B cell (primary cell): ENCODE measurements around the gene RAD51B. TPM values are rescaled to one million over a fixed set of nuclear protein-coding genes. Genes with fewer than 3 reads are reported as not detected.

Experiments
- ATAC-seq: fragments of 200-7000 bp; cut with Tn5 transposase; one replicate; pipeline ENCODE4 v1.10.0; 2021; ENCODE audit warnings: low read depth, mild to moderate bottlenecking, moderate number of reproducible peaks, moderate library complexity
- CTCF ChIA-PET: fragments of 350-600 bp; sonication (Branson Sonifier 250); formaldehyde crosslinking; loops from one replicate; lab custom pipeline; 2021; ENCODE audit warnings: antibody characterized with exemption, inconsistent platforms; lab: Charles Lee
- POLR2A ChIA-PET: fragments of 350-600 bp; sonication (Branson Sonifier 250); formaldehyde crosslinking; loops from one replicate; lab custom pipeline; 2021; ENCODE audit warnings: antibody characterized with exemption; lab: Charles Lee
- DNase-seq: peaks from one replicate; pipeline ENCODE4 v3.0.0; 2013
- H2AFZ ChIP-seq: 2 replicates; pipeline ENCODE4 v1.6.1; 2012; ENCODE audit warnings: mild to moderate bottlenecking, low read depth, low read length; ENCODE audit not compliant: insufficient read depth, poor library complexity, severe bottlenecking
- H3K27ac ChIP-seq, 2 donors: 1 replicate in 1 of 2; 2 replicates in 1 of 2; pipeline ENCODE4 v1.5.1; 2012 to 2013; ENCODE audit warnings: low read length in 2 of 2, mild to moderate bottlenecking in 2 of 2, moderate library complexity in 1 of 2
- H3K27me3 ChIP-seq, 4 experiments: fragments of 200-600 bp in 1 of 4; sonication (generic) in 1 of 4; replicated peaks in 1 of 4; 1 replicate in 2 of 4; 2 replicates in 2 of 4; pipeline versions ENCODE4 v1.6.1 to v1.7.0; 2013 to 2016; ENCODE audit warnings: low read length in 3 of 4, mild to moderate bottlenecking in 2 of 4, mixed read lengths in 1 of 4, moderate library complexity in 1 of 4; ENCODE audit not compliant: insufficient read depth in 4 of 4, control insufficient read depth in 3 of 4; ENCODE audit errors: control extremely low read depth in 1 of 4
- H3K36me3 ChIP-seq, 2 experiments: replicated peaks in 1 of 2; 1 replicate in 1 of 2; 2 replicates in 1 of 2; pipeline versions ENCODE4 v1.6.1 to v1.7.1; 2013; ENCODE audit warnings: low read length in 1 of 2; ENCODE audit not compliant: insufficient read depth in 2 of 2, control insufficient read depth in 1 of 2; ENCODE audit errors: control extremely low read depth in 1 of 2, extremely low read depth in 1 of 2
- H3K4me1 ChIP-seq, 2 donors: fragments of 200-600 bp in 1 of 2; sonication (generic) in 1 of 2; 1 replicate in 1 of 2; 2 replicates in 1 of 2; pipeline versions ENCODE4 v1.5.1 to v1.6.1; 2013 to 2017; ENCODE audit warnings: low read length in 2 of 2; ENCODE audit not compliant: control insufficient read depth in 2 of 2, insufficient read depth in 2 of 2
- H3K4me2 ChIP-seq: replicated peaks from 2 replicates; pipeline ENCODE3; 2012; ENCODE audit warnings: mild to moderate bottlenecking, low read depth, low read length; ENCODE audit not compliant: poor library complexity, severe bottlenecking
- H3K4me3 ChIP-seq, 5 experiments: fragments of 200-600 bp in 1 of 5; sonication (generic) in 1 of 5; 1 replicate in 3 of 5; 2 replicates in 2 of 5; pipeline versions ENCODE4 v1.5.1 to v1.7.0; 2011 to 2016; ENCODE audit warnings: low read length in 4 of 5, mild to moderate bottlenecking in 4 of 5, low read depth in 2 of 5, control low read depth in 1 of 5, moderate library complexity in 1 of 5; ENCODE audit not compliant: insufficient read depth in 1 of 5; ENCODE audit errors: control extremely low read depth in 1 of 5, extremely low read depth in 1 of 5
- H3K79me2 ChIP-seq: fragments of 200-600 bp; sonication (generic); one replicate; pipeline ENCODE4 v1.6.0; 2016; ENCODE audit warnings: low read length; ENCODE audit not compliant: control insufficient read depth, insufficient read depth
- H3K9ac ChIP-seq: fragments of 200-600 bp; sonication (generic); 2 replicates; pipeline ENCODE4 v1.6.1; 2017; ENCODE audit warnings: mild to moderate bottlenecking, low read length, moderate library complexity
- H3K9me3 ChIP-seq, 3 donors: one replicate each; pipeline versions ENCODE4 v1.6.1 to v1.7.1; 2013; ENCODE audit warnings: low read length in 2 of 3; ENCODE audit not compliant: control insufficient read depth in 2 of 3, insufficient read depth in 1 of 3; ENCODE audit errors: control extremely low read depth in 1 of 3
- H4K20me1 ChIP-seq: 2 replicates; pipeline ENCODE4 v1.6.0; 2012; ENCODE audit warnings: mild to moderate bottlenecking, low read length; ENCODE audit not compliant: insufficient read depth, control insufficient read depth, poor library complexity, severe bottlenecking
- H3K27ac Mint-ChIP-seq: one replicate; pipeline ENCODE4 v1.8.0; 2021; ENCODE audit warnings: mixed read lengths
- H3K27me3 Mint-ChIP-seq: one replicate; pipeline ENCODE4 v1.8.0; 2021; ENCODE audit warnings: mixed read lengths
- H3K4me1 Mint-ChIP-seq: one replicate; pipeline ENCODE4 v1.8.0; 2021; ENCODE audit warnings: mixed read lengths
- H3K4me3 Mint-ChIP-seq: one replicate; pipeline ENCODE4 v1.8.0; 2021; ENCODE audit warnings: mixed read lengths
- H3K9me3 Mint-ChIP-seq: one replicate; pipeline ENCODE4 v1.8.0; 2022; ENCODE audit warnings: mixed read lengths; ENCODE audit not compliant: insufficient read depth
- EZH2 ChIP-seq: IDR thresholded peaks from 2 replicates; pipeline ENCODE4 v1.6.1; 2012; ENCODE audit warnings: borderline replicate concordance, low read depth, mild to moderate bottlenecking, moderate library complexity, low read length; ENCODE audit not compliant: insufficient read depth, poor library complexity, severe bottlenecking
- WGBS: methylation state at CpG from one replicate; pipeline ENCODE4 v1.1.5; 2013; ENCODE audit warnings: missing lambda C conversion rate; ENCODE audit not compliant: insufficient coverage; 5-methylcytosine and 5-hydroxymethylcytosine counted together
- intact Hi-C: fragments of 100-400 bp; cut with micrococcal nuclease; formaldehyde crosslinking; loops from one replicate; pipeline ENCODE4 v1.10.0; 2022
- polyA plus RNA-seq: library from polyadenylated mRNA; depleted of rRNA; stranded (reverse); fragments of >200 nt; gene quantifications from 2 replicates; pipeline ENCODE4 v1.2.3, GENCODE V29; 2012
- total RNA-seq, 2 donors: library from RNA; stranded (reverse); fragments of 120-200 nt in 1 of 2; gene quantifications; 1 replicate in 1 of 2; 2 replicates in 1 of 2; pipeline versions ENCODE4 v1.2.3 to v1.2.4, GENCODE V29; 2013 to 2022
- TF ChIP-seq, protein P1 (sequence below): fragments of 200-600 bp; IDR thresholded peaks from one replicate; pipeline ENCODE4 v1.8.0; 2022; ENCODE audit warnings: antibody characterized with exemption, mild to moderate bottlenecking

The RAD51B gene
- total and polyA plus RNA-seq, 2 donors (not counting 1 experiment from before 2014, with no cell fraction given): 6.5 to 60.6 TPM

DNA sequence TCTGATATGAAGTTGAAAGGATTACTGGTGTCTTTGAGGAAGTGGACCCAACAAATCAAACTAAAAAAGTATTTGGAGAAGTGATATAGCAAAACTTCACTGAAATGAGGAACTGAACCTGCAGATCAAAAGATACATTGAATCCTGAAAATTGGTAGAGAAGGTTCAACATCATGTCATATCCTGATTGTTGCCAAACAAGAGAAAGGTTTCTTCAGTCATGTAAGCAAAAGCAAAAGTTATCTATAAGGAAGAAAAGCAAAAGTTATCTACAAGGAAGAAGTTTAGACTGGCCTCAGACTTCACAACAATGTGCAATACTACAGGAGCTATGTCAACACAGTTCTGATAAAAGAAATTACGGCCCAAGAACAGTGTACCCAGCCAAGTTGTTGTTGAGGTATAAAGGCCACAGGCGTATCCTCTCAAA, 142.7 kb downstream of the RAD51B start:
- no peaks in the 10 kb centered on the region for H4K20me1 ChIP-seq

DNA sequence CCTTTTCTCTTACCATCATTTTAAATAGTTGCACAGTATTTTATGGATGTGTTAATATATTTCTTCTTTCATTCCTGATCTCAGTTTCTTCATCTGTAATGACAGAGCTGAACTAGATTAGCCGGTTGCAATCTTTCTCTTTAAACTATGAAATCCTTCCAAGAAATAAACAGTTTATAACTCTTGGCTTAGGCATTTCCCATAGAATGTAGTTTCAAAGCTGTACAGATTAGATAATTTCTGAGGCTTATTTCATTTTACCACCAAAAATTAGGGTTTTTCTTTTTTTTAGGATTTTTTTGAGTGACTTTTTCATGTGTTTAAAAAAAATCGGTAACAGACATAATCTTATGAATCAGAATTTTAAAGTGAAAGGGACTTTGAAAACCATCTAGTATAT, 144.0 kb downstream of the RAD51B start:
- no peak overlapping the region for H3K4me3 Mint-ChIP-seq
- H3K4me2 ChIP-seq: no peak overlapping the region
- no peaks in the 10 kb centered on the region for H3K9me3 Mint-ChIP-seq
- ChIA-PET CTCF (interaction anchor here (0.9 kb wide), 1 partner anchor 284 kb away, joined by 3 read pairs; no protein-coding TSS in a partner anchor), POLR2A (no interaction called here)
- intact Hi-C loops: no loop called here
- H3K4me3 ChIP-seq: no peak overlapping the region
- no peaks in the 10 kb centered on the region for H3K9me3 ChIP-seq
- H3K79me2 ChIP-seq: no peaks in the 10 kb centered on the region
- ATAC-seq (no peak), DNase-seq (no peak)
- no peak overlapping the region for H3K27ac Mint-ChIP-seq
- H2AFZ ChIP-seq: no peak overlapping the region
- H3K27me3 ChIP-seq: no peaks in the 10 kb centered on the region
- H3K4me1 ChIP-seq: peaks cover 5 to 20% of the 10 kb centered on the region in 2 donors
- H3K9ac ChIP-seq: no peak overlapping the region
- H3K36me3 ChIP-seq: no peaks in the 10 kb centered on the region
- H3K27me3 Mint-ChIP-seq: no peaks in the 10 kb centered on the region
- H4K20me1 ChIP-seq: no peaks in the 10 kb centered on the region
- no CpG with 5 or more reads among the region's 2 CpGs for WGBS
- peaks cover 21% of the 10 kb centered on the region for H3K4me1 Mint-ChIP-seq
- TF ChIP-seq, protein P1, sequence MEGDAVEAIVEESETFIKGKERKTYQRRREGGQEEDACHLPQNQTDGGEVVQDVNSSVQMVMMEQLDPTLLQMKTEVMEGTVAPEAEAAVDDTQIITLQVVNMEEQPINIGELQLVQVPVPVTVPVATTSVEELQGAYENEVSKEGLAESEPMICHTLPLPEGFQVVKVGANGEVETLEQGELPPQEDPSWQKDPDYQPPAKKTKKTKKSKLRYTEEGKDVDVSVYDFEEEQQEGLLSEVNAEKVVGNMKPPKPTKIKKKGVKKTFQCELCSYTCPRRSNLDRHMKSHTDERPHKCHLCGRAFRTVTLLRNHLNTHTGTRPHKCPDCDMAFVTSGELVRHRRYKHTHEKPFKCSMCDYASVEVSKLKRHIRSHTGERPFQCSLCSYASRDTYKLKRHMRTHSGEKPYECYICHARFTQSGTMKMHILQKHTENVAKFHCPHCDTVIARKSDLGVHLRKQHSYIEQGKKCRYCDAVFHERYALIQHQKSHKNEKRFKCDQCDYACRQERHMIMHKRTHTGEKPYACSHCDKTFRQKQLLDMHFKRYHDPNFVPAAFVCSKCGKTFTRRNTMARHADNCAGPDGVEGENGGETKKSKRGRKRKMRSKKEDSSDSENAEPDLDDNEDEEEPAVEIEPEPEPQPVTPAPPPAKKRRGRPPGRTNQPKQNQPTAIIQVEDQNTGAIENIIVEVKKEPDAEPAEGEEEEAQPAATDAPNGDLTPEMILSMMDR: no peak
- no peak for TF ChIP-seq EZH2
- H3K27ac ChIP-seq: no peak overlapping the region

More for the DNA sequence above, 142.7 kb downstream of the RAD51B start:
- Histone ChIP-seq H3K9me3 (no peaks in the 10 kb centered on the region), H2AFZ (peak overlapping the region; percentile 30), H3K4me1 (peaks cover 5 to 20% of the 10 kb centered on the region in 2 donors), H3K27ac (peak overlapping the region; percentile 11 to 58), H3K36me3 (no peaks in the 10 kb centered on the region), H3K79me2 (no peaks in the 10 kb centered on the region), H3K27me3 (no peaks in the 10 kb centered on the region), H3K9ac (no peak overlapping the region), H3K4me3 (no peak overlapping the region), H3K4me2 (peak overlapping the region; percentile 55)
- WGBS: no CpG with 5 or more reads among the region's 2 CpGs
- Mint-ChIP-seq H3K9me3 (no peaks in the 10 kb centered on the region), H3K27ac (peak overlapping the region; percentile 50), H3K27me3 (no peaks in the 10 kb centered on the region), H3K4me3 (peak overlapping the region; percentile 6), H3K4me1 (peaks cover 21% of the 10 kb centered on the region)
- intact Hi-C loops: no loop called here
- no peak for TF ChIP-seq EZH2
- TF ChIP-seq, protein P1: no peak
- ChIA-PET POLR2A (interaction anchor here (0.7 kb wide), 1 partner anchor 721 kb away, joined by 3 read pairs; no protein-coding TSS in a partner anchor), CTCF (interaction anchor here (1.9 to 2.7 kb wide), 2 partner anchors 18 to 882 kb away, joined by 5 to 10 read pairs; no protein-coding TSS in a partner anchor)
- DNase-seq (peak; percentile 65), ATAC-seq (peak; percentile 47)
